ENCODE results near the gene KIF19. TPM values are rescaled to one million over a fixed set of nuclear protein-coding genes. Genes with fewer than 3 reads are reported as not detected.

Gene KIF19
- total RNA-seq, 1 experiment from 2014 or later, result not detected

- no peak for TF ChIP-seq TCF7L2 (IDR thresholded peaks at IDR 0.05; ENCODE audit: low read depth, low read length)
- TF ChIP-seq CTCF (IDR thresholded peaks at IDR 0.05), result no peak
- TF ChIP-seq POLR2AphosphoS5 (IDR thresholded peaks at IDR 0.05; ENCODE audit: low read depth, low read length), result no peak
- TF ChIP-seq REST (IDR thresholded peaks at IDR 0.05; ENCODE audit: insufficient read depth in 1 of 2, low read depth in 2 of 2, low read length in 1 of 2), result no peak
- TF ChIP-seq SIN3A (IDR thresholded peaks at IDR 0.05; ENCODE audit: borderline replicate concordance, insufficient read depth, low read depth, low read length), result no peak
- CTCF ChIA-PET, result no interaction called here
- in situ Hi-C loops (cut with HindIII; ENCODE audit: low pct_unique_long_range_greater_than_20kb, low sequenced_read_pairs) (no loop called here), intact Hi-C loops (cut with micrococcal nuclease; ENCODE audit: unreplicated experiment) (no loop called here)
- Histone ChIP-seq H3K9me3 (ENCODE audit: control insufficient read depth, insufficient read depth, low read depth, low read length) (no peaks in the 10 kb centered on the region), H3K27ac (ENCODE audit: low read length) (no peak overlapping the region), H3K4me3 (ENCODE audit: low read depth in 2 of 2, low read length in 2 of 2) (no peak overlapping the region), H3K4me1 (ENCODE audit: control insufficient read depth, insufficient read depth, low read length) (no peaks in the 10 kb centered on the region), H3K36me3 (ENCODE audit: control insufficient read depth, insufficient read depth, low read length) (no peaks in the 10 kb centered on the region), H3K27me3 (ENCODE audit: control insufficient read depth, insufficient read depth, low read length) (no peaks in the 10 kb centered on the region)
- ATAC-seq (peak; percentile 41; the same call in 1 of the 2 replicates), DNase-seq (ENCODE audit: low read depth, low spot score) (no peak)
- BruUV-seq (replicated peaks), result no TSS peak
- POLR2A ChIA-PET, result no interaction called here
Measured at GRCh38 chr17:74403512-74404137, 77.6 kb downstream of the KIF19 start.

GRCh38 chr17:74404218-74404617 lies 78.2 kb downstream of the KIF19 start:
- no peak overlapping the region for H3K27ac ChIP-seq (ENCODE audit: low read length)

More at GRCh38 chr17:74404218-74404617, 78.2 kb downstream of the KIF19 start:
- no peak for ATAC-seq
- Histone ChIP-seq H3K4me1 (ENCODE audit: control insufficient read depth, insufficient read depth, low read length) (no peaks in the 10 kb centered on the region), H3K4me3 (ENCODE audit: low read depth in 2 of 2, low read length in 2 of 2) (no peak overlapping the region), H3K27me3 (ENCODE audit: control insufficient read depth, insufficient read depth, low read length) (no peaks in the 10 kb centered on the region), H3K36me3 (ENCODE audit: control insufficient read depth, insufficient read depth, low read length) (no peaks in the 10 kb centered on the region), H3K9me3 (ENCODE audit: control insufficient read depth, insufficient read depth, low read depth, low read length) (no peaks in the 10 kb centered on the region)
- POLR2A ChIA-PET, result no interaction called here
- CTCF ChIA-PET, result no interaction called here
- no peak for DNase-seq (ENCODE audit: low read depth, low spot score)
- TF ChIP-seq SIN3A (IDR thresholded peaks at IDR 0.05; ENCODE audit: borderline replicate concordance, insufficient read depth, low read depth, low read length) (no peak), POLR2AphosphoS5 (IDR thresholded peaks at IDR 0.05; ENCODE audit: low read depth, low read length) (no peak), CTCF (IDR thresholded peaks at IDR 0.05) (no peak), REST (IDR thresholded peaks at IDR 0.05; ENCODE audit: insufficient read depth in 1 of 2, low read depth in 2 of 2, low read length in 1 of 2) (no peak), TCF7L2 (IDR thresholded peaks at IDR 0.05; ENCODE audit: low read depth, low read length) (no peak)
- in situ Hi-C loops (cut with HindIII; ENCODE audit: low pct_unique_long_range_greater_than_20kb, low sequenced_read_pairs) (no loop called here), intact Hi-C loops (cut with micrococcal nuclease; ENCODE audit: unreplicated experiment) (no loop called here)
- BruUV-seq (replicated peaks), result no TSS peak
